Activated T-cell treated with anti-CD3 and anti-CD28 coated beads, Interleukin-2, amount 50 U/mL, for 1 hour (primary cell): ENCODE measurements around the gene ATG4B.

Source experiments
- DNase-seq: peaks from one replicate; pipeline ENCODE4 v3.0.0-alpha.2; 2020

The ATG4B gene

DNA sequence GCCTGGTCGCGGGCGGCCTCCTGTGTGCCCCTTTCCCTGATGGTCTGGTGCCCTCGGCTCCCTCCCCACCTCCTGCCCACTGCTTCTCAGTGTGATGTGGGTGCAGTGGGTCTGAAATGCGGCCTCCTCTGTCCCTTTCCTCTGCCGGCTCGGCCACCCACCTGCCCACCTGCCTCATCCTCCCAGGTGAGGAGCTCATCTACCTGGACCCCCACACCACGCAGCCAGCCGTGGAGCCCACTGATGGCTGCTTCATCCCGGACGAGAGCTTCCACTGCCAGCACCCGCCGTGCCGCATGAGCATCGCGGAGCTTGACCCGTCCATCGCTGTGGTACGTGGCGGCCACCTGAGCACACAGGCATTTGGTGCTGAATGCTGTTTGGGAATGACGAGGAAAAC is 30.9 kb downstream of the ATG4B start:
- DNase-seq: no peak

DNA sequence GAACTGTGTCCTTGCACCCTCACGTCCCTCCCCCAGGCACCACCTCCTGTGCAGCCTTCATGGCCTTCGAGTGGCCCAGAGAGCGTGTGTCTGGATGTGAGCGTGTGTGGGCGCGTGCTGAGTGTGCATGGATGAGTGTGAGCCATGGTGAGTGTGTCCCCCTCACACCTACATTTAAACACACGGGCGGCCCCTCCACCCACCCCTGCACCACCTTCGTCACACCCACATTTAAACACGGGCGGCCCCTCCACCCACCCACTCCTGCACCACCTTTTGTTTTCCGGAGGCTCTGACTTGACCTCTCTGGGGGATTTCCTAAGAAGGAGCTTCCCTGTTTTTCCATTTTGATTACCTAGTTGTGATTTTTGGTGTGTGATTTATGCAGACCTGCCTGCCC is 31.3 kb downstream of the ATG4B start:
- DNase-seq: no peak

DNA sequence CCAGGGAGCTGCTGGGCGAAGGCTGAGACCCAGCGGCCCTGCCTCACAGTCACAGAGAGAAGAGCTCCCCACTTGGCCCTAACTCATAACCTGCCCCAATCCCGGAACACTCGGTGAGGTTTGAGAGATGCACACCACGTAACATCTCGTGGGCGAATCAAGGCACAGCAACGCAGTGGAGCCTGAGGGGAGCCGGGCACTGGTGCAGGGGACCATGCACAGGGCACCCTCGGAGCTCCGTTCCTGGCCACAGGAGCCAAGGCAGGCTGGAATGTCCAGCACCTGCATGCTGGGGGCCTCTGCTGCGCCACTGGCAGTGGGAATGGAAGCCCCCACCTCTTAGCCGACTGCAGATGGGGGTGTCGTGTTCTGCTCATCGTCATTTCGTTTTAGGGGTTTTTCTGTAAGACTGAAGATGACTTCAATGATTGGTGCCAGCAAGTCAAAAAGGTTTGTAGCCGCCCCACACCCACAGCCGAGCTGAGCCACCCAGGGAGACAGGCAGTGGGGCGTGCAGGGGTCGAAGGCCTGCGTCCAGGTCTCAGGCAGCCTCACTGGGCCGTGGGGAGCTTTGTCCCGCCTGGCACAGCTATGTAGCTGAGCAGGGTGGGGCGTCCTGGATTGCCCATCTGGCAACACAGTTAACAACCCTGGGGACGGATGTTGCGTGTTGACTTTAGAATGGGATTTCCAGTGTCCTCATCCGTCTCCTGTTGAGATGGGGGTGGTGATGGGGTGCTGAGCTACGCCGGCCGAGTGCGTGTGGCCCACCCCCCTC is 33.0 kb downstream of the ATG4B start:
- no peak for DNase-seq

DNA sequence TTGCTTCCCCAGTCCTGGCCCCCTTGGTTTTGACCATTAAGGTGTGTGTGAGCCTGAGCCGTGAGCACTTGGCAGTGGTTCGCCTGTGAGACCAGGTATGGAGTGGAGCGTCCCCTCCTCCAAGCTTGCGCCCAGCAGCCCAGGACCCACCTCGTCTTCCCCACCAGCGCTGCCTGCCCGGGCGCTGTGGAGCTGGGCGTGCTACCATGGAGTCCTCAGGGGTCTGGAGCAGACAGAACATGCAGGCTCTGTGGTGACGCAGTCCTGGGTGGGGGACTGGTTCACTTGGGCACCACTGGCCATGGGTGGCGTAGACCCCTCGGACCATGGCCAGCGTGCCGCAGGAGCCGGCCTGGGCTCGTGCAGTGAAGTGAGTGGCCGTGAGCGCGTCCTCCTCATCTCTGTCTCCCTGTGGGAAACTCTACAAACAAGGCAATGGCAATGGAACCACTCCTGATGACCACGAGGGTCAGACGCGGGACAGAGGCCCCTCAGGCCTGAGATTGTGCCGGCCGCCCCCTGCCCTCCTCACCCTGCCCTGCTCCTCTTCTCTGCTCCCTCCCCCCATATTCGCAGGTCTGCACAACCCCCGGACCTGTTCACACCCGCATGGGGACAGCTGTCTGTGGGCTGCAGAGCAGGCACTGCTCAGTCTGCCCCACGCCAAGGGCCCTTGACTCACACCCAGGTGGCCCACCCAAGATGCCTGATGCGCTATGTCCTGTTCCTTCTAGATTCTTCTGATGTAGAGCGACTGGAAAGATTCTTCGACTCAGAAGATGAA is 34.2 kb downstream of the ATG4B start:
- no peak for DNase-seq

DNA sequence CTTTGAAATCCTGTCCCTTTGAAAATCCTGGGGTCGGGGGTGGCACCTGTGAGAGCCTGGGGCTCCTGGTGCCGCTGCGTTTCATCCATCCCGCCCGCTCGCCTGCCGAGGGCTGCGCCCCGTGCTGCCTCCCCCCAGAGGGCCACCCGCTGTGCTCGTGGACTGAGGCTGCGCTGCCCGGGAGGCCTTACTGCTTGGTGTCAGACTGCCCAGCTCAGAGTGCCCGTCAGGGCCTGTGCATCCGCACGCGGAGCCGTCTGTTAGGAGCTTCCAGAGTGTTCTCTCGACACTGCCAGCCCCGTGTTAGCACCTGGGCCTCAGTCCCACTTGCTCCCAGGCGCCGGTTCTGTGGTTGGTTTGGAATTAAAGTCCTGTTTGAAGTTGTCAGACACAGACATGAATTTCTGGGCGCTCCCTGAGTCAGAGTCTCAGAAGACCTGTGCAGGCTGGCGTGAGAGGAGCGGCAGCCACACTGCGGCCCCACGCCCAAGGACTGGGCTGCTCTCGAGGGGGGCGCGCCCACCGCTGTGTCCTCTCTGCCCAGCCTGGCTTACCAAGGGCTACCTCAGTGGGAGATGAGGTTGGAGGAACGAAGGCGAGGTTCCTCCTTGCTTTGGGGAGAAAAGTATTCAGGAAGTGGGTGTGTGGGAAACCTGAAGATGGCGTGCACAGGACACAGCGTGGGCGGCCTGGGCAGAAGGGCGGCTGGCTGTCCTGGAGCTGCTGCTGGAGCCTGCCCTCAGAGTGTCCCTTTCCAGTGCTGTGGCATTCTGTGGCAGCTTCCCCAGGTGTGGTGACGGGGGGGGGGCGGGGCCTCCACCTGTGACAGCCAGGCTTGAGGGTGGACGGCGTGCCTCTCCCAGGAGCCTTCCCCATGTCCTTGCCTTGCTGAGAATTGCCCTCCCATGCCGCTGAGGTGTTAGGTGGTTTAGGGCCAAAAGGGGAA is 35.0 kb downstream of the ATG4B start:
- DNase-seq: no peak

DNA sequence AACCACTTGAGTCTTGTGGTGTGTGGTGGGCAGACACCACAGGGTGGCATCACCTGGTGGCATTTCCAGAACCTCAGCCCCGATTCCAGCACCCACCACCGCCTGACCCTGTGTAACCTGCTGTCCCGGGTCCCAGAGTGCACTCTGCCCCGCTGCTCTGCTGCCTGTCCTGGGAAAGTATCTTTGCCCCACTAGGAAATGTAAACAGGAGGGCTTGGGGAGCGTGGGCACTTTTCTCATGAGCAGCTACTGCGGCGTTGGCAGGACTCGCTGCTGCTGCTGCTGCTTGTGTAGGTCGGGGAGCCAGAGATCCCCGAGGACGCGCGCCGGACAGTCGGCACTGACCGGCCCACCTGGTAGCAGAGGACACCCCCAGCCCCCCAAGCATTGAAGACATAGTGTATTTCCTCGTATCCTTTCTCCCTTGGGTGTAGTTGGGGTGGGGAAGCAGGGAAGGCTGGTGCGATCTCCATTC is 35.7 kb downstream of the ATG4B start:
- no peak for DNase-seq

DNA sequence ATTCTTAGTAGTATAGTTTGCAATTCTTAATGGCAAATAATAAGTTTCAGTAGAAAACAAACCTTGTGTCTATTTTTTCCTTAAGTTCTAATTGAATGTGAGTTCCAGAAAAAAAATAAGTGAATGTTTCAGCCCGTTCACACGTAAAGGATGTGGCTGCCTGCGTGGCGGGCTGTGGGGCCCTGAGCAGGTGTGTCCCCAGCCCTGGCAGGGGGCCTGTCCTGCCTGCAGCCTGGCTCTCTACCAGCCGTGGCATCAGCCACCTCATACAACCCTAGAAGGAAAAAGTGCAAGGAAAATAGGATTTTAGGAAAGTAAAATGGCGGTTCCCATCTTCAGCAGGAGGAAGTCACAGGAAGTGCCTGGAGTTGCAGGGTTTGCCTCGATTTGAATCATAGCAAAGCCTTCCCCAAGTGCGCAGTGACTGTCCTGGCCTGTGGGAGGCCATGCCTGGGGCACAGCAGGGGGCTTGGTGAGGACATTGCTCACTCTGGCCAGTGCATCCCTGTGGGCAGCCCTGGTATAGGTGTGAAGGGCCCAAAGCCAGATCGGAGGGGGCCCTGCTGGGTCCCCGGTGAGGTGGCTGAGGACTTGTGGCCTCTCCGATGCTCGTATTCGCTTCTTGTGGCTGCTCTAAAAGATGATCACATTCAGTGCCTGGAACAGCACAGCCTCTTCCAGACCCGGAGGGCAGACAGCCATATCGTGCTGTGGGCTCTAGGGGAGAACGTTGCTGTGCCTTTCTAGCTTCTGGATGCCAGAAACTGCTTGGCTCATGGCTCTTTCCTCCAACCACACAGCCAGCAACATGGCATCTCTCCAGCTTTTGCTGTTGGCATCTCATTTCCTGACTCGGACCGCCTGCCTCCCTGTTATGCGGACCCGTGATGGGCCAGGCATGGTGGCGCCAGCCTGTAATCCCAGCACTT is 36.6 kb downstream of the ATG4B start:
- no peak for DNase-seq

DNA sequence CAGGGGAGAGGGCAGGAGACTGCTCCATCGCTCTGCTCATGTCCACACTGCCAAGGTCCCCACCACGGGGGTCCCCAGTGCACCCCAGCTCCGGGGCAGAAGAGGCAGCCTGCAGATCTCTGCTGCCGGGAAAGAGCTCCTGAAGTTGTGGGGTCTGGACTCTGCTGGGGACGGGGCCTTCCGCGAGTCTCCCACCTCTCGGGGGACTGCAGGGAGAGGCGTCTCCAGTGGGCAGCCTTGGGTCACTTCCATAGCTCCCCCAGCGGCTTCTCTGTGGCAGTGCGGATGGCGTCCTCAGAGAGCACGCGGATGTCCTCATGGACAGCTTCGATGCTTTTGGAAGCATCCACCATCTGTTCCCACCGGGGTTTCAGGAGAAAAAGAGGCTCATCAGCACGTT is 38.4 kb downstream of the ATG4B start:
- DNase-seq: no peak

DNA sequence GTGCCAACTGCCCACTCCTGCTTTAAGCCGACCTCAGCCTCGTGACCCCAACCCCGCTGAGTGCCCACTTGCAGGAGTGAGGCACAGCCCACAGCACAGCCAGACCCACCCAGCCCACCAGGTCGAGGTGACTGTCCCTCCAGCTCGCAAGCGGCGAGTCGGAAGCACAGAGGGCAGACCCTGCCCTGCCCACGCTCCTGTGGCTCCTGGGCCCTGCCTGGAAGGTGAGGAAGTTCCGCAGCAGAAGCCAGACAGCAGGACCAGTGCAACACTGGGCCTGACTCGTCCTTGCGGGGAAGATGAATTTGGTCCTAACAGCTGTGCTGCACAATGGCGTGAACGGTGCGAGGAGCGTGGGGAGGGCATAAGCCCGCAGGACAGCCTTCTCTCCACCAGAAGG is 39.2 kb downstream of the ATG4B start:
- no peak for DNase-seq

DNA sequence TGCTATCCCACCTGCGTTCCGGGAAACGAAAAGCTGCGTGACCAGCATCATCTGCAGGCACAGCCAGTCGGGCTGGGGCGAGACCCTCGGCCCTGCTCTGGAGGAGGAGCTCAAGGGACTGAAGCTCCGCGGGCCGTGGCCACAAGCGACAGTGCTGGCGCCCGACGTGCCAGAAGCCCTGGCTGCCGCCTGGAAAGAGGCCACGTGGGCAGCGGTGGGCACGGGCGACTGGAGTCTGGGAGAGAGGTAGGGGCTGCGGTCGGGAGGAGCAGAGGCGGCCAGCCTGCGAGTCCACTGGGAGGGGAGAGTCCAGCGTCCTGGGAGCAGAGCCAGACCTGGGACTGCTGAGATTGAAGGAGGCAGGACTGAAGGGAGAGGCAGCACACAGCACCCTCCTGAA is 39.9 kb downstream of the ATG4B start:
- DNase-seq: no peak

DNA sequence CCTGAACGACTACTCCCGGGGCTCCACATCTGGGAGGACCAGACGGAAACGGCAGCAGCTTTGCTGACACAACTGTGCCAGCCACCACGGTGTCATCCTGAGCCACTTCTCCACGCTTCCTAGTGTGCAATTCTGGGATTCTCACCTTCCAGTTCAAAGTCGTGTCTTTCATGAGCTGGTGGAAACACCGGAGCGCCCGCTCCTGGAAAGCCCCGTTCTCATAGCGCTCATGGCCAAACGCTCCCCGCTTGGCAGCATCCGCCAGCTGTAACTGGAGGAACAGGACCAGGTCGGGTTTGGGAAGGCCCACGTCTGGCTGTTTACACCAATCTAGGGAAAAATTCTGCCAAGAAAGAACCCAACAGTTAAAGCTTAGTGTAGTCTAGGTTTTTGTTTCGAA is 40.8 kb downstream of the ATG4B start:
- no peak for DNase-seq

DNA sequence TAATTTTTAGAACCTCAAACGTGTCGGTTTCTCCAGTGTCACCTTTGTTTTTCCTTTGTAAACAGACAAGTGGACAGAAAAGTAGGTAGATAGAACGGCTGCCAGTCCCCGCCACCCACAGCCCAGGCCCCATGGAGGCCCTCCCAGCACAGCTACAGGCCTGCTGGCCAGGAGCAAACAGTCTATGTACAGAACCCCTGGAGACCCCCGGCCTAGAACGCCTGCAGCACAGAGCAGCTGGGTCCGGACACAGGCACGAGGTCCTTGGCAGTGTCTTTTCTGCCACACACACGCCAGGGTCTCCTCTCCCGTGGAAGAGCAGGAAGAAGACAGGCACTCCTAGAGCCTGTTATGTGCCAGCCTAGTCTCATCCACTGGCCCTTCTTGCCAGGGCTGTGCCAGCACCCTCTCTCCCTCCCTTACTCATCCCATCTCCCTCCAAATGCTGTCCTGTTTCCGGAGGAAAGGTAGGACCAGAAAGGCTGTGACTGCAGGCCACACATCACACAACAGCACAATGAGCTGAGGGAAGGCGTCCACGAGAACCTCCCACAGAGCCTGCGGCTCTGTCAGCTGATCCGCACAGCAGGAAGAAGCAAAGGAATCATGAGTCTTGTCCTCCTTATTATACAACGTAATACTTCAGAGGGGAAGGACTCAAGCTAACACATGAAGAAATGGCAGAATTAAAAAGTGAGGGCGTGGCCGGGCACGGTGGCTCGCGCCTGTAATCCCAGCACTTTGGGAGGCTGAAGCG is 41.5 kb downstream of the ATG4B start:
- no peak for DNase-seq

DNA sequence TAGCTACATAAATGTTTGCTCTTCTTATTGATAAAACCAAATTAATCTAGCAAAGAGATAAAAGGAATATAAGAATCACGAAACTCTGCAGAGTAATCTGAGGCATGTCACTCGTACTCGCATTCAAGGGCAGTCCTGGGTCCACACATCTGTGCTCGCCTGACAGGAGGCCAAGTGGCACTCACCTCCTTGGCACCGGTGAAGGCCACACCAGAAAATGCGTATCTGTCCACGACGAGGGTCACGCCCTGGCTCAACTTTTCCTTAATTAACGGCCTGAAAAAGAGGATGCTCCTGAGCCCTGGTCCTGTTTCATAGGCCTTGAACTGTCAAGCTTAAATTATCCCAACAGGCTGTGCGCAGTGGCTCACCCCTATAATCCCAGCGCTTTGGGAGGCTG is 42.6 kb downstream of the ATG4B start:
- DNase-seq: no peak

DNA sequence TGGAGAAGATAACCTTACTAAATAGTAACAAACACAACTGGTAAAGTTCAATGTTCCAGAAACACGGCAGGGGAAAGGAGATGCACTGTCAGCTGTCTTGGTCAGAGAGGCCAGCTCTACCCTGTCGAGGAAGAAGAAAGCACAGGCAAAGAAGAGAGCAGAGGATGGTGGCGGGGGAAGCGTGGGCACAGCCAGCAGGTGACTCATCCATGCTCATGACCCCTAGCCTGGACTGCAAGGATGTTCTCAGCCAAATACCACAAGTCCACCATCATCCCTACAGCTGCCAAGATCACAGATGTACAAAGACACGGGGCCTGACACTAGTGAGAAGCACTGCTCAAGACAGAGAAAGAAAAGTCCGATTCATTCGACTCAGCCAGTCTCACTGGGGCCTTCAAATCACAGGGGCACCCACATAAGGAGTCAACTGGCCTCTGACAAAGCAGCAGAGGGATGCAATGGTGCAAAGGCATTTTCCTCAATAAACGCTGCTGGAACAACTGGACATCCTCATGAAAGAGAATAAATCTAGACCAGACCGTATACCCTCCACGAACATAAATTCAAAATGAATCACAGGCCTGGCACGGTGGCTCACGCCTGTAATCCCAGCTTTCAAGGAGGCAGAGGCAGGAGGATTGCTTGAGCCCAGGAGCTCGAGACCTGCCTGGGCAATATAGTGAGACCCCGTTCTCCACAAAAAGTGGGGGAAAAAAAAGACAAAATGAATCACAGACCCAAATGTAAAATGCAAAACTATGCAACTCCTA is 43.5 kb downstream of the ATG4B start:
- DNase-seq: no peak

DNA sequence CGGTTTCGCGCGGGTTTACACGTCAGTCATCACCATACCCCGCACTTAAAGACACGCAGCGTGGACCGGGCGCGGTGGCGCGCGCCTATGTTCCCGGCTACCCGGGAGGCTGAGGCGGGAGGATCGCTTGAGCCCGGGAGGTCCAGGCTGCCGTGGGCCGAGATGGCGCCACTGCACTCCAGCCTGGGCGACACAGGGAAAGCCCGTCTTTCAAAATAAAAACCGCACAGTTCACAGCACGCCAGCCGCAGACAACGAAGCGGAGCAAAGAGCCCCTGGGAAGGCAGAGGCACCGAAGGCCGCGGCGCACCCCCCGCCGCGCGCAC is 48.8 kb downstream of the ATG4B start:
- DNase-seq: no peak

DNA sequence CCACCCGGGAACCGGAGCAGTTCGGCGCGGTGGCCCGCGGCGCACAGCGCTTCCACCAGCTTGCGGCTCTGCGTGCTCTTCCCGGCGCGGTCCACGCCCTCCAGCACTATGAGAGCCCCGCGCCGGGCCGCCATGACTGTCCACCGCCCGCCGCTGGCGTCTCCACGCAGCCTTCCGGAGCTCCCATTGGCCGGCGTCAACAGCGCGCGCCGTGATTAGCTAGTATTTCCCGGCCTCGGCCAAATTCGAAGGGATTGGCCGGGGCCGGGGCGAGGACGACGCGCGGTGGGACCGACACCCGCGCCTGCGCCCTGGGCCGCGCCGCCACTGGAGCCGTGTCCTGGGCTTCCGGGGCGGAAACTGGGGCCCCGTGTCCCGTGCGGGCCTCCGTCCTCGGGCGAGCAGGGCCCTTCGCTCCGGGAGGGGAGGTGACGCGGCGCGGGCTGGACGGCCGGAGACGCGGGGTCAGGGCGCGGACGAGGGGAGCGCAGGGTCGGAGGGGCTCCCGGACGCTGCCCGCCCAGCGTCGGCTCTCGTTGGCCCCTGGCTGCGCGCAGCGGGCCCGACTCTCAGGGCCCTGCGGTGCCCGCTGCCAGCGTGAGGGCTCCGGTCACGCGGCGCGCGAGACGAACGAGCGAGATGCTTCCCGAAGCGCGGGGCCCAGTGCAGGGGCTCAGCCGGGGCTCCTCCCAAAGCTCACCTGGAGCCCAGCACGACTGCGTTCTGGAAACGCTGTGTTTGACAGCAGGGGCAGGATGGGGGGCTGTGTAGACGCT is 49.3 kb downstream of the ATG4B start, which contains the start of gene DTYMK:
DTYMK (minus strand) TSS at position 166 of the 776 bp plus-strand sequence; CDS start at position 134, 32 bp downstream.
- DNase-seq: peak; percentile 94

DNA sequence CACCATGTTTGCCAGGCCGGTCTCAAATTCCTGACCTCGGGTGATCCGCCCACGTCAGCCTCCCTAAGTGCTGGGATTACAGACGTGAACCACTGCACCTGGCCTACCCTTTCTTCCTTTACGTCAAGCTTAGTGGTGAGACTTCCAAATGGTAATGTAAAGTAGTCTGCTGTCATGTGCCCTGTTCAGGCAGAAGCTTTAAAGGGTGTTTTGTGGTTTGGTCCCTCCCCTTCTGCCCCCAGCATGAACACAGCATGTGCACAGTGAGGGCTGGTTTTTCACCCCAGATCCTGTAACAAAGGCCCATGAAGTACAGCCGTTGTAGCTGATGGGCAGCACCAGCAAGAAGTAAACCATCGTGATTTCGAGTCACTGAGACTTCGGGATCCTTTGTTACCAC is 51.8 kb downstream of the ATG4B start:
- peak; percentile 58 for DNase-seq

DNA sequence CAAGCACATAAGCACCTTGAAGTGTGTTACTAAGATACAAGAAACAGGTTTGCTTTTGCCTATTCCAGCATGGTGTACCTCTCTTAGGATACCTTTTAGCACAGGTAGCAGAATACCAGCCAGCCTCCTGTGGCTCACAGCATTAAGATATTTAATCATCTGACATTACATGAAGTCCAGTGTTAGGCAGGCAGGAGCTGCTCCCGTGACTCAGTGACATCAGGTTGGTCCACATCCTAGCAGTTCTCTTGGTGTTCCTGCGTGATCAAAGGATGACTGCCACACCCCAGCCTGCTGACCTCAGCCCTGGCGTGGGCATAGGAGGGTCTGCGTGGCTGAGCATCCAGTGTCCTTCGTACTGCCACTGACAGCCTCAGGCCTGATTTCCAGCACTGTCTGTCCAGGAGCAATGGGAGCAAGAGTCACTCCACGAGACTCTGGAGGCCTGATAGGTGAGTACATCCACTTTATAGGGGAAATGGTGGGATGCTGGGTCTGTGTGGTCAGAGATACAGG is 52.8 kb downstream of the ATG4B start:
- no peak for DNase-seq

DNA sequence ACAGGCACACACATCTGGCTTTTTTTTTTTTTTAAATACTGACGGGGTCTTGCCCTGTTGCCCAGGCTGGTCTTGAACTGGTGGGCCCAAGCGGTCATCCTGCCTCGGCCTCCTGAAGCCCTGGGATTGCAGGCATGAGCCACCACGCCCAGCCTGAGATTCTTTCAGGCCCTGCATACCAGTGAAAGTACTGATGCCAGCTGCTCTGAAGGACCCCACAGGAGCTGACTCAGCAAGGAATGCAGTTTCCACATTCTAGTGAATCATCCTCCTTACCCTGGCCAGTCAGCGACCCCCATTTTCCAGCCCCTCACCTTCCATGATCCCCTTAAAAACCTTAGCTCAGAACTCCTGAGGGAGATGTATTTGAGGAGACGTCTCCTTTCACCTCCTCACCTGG is 55.0 kb downstream of the ATG4B start:
- DNase-seq: no peak
